Stimulated activated CD4-positive, alpha-beta T cell treated with anti-CD3 and anti-CD28 coated beads, TNF-alpha, amount 100 ng/mL, for 1 hour (primary cell): ENCODE results near the gene AAMP.
A peak's percentile ranks its signal among the peaks of the same experiment; 100 is the strongest.
"Not testable (repeated sequence)": the region's sequence is repeated elsewhere in the genome, so short reads cannot be mapped to it uniquely, and the experiment has no call there.

Experiments used
- DNase-seq, 3 donors: peaks; one replicate each; pipeline ENCODE4 v3.0.0-alpha.2; 2020; ENCODE audit warnings: low read depth in 3 of 3, low spot score in 1 of 3

AAMP gene, protein sequence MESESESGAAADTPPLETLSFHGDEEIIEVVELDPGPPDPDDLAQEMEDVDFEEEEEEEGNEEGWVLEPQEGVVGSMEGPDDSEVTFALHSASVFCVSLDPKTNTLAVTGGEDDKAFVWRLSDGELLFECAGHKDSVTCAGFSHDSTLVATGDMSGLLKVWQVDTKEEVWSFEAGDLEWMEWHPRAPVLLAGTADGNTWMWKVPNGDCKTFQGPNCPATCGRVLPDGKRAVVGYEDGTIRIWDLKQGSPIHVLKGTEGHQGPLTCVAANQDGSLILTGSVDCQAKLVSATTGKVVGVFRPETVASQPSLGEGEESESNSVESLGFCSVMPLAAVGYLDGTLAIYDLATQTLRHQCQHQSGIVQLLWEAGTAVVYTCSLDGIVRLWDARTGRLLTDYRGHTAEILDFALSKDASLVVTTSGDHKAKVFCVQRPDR

GRCh38 chr2:218269900-218270720, at the start of gene AAMP, which contains the start of gene PNKD:
TSS of gene AAMP (minus strand) at chr2:218270137. CDS start at chr2:218270086, 51 bp downstream.
TSS of gene PNKD (plus strand) at chr2:218270519. CDS start at chr2:218270536, 17 bp downstream.
- peak; percentile 99 to 100 (median 100) for DNase-seq

DNA sequence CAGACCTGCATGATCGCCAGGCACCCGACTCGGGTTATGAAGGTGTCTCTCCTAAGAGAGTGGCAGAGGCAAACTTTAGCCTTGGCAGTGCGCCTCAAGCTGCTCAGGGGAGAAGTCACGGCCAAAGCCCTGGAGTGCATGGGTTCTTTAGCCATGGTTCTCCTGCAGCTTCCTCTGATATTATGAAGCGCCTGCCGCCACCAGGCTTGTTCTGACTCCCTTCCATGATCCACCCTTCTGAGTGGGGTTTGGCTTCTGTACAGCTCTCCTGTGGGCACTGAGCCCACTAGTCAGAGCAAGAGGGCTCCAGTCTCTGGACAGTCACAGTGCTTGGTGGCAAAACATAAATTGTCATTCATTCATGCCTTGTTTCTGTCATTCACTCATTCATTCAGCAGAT, 48.3 kb upstream of the AAMP start:
- no peak for DNase-seq

- no peak for DNase-seq
Measured at GRCh38 chr2:218317835-218318234, 47.9 kb upstream of the AAMP start.

DNA sequence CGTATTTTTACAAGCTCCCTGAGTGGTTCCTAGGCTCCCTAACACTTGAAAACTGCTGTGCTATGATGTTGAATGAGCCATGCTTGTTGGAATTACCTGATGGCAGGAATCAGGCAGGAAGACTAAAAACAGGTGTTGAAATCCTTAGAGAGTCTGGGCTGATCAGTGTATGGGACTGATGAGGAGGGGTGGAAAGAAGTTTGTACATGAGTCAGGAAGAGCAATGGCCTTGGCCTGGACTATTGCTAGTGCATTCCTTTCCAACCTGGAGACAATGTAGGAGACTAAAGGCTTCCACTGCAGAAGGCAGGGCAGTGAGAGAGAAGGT, 47.3 kb upstream of the AAMP start:
- DNase-seq, result no peak

DNA sequence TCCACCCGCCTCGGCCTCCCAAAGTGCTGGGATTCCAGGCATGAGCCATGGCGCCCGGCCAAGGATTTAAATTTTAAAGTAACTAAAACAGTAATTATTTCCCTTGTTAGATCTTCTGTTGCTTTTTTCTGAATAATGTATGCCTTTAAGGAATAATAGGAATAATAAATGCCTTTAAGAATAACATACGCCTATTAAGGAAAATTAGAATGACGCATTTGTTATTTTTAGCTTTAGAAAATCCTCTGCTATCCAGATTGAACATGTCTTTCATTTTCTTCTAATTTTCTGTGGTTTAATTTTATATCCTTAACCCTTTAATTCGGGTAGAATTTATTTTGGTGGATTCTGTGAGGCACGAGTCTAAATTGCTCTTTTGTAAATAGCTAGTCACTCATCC, 45.5 kb upstream of the AAMP start:
- no peak for DNase-seq

GRCh38 chr2:218314764-218315163, 44.8 kb upstream of the AAMP start:
- not testable (repeated sequence) for DNase-seq

- no peak for DNase-seq
Measured at GRCh38 chr2:218313356-218313755, 43.4 kb upstream of the AAMP start.

- no peak for DNase-seq
Measured at GRCh38 chr2:218312267-218312756, 42.4 kb upstream of the AAMP start.

GRCh38 chr2:218311541-218312266, 41.8 kb upstream of the AAMP start:
- DNase-seq, result not testable (repeated sequence)

GRCh38 chr2:218310853-218311540, 41.1 kb upstream of the AAMP start:
- no peak for DNase-seq

- no peak for DNase-seq
Measured at GRCh38 chr2:218307415-218308090, 37.6 kb upstream of the AAMP start.

GRCh38 chr2:218306184-218306920, 36.4 kb upstream of the AAMP start:
- no peak for DNase-seq

GRCh38 chr2:218305383-218305782, 35.4 kb upstream of the AAMP start:
- no peak for DNase-seq

- DNase-seq, result peak; percentile 68 to 79 (median 73)
Measured at GRCh38 chr2:218301176-218301819, 31.4 kb upstream of the AAMP start.

DNA sequence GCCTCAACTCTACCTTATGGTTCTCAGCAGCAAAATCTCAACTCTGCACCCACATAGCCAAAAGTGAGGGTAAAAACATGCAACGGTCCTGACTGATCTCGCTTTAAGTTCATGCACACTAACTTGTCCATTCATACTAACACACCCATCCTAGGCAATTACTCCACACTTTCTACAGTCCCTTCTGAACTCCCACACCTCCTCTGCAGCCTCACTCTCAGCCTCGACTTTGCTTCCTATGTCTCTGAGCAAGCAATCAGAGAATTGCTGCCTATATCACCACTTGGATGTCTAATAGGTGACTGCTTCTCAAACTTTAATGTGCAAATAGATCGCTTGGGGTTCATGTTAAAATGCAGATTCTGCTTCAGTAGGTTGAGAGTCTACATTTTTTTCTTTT, 30.2 kb upstream of the AAMP start:
- no peak for DNase-seq

DNA sequence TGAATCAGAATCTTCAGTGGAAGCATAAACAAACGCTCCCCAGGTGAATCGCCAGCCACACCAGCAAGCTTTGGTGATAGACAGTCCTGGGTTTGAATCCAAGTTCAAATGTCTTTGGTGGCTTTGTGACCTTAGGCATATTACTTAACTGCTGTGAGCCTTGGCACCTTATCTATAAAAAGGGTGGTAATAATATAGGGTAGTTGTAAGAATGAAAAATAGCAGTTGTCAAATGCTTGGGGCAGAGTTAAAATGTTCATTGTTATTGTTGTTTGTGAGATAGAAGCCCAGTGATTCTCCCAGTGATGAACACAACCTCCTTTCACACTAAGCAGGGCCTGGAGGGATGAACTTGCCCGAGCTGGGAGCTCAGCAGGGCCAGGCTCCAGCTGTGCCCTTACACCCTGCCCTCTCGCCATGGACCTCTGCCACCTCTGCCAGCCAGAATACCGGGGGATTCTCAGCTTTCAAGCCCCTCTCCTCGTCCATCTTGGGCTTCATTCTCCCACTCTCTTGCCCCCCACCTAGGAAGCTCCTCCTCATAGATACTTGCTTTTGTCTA, 28.5 kb upstream of the AAMP start:
- DNase-seq, result no peak

DNA sequence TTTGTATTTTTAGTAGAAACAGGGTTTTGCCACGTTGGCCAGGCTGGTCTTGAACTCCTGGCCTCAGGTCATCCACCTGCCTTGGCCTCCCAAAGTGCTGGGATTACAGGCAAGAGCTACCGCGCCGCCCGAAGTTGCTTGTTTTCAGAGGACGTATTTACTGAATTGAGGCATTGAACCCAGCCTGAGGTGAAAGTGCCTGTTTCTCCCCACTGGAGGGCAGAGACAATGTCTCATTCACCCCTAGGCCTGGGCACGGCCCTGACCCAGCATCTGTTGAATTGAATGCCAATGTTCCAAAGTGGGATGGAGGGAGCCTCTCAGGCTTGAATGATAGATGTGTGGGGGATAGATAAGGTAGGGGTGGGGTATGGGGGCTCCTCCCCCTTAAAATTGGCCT, 26.9 kb upstream of the AAMP start:
- no peak for DNase-seq

- DNase-seq, result no peak
Measured at GRCh38 chr2:218296200-218296599, 26.3 kb upstream of the AAMP start.

GRCh38 chr2:218295029-218295428, 25.1 kb upstream of the AAMP start:
- no peak for DNase-seq
